Nucleus accumbens (tissue), 56 donors: Measurements from ENCODE around the gene LTA4H.

ENCODE experiments used
- DNase-seq, 56 donors: peaks; one replicate each; lab custom pipeline; 2025; lab: John Stamatoyannopoulos, UW

LTA4H gene

DNA sequence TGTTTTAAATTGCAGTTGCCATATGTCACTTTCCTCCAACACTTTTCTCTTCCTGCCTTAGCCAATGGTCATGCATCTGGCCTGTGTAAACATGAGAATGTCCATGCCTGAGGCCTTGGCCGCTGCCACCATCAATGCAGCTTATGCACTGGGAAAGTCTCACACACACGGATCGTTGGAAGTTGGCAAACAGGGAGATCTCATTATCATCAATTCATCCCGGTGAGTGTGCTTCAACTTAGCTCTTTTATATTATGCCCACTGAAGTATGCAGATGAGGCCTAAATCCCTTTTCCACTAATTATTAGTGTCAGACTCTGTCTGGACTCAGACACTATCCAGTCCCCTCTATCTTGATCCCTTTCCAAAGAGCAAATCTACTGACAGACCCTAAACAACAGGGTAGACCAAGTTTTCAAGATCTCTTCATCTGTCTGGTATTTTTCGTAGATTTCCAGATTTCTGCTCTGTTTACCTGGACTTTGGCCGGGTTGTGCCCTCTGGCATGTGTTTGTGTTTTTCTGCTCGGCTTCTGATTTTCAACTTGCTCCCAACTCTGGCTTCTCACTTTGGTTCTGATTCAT lies 69.0 kb downstream of the LTA4H start:
- DNase-seq: no peak

DNA sequence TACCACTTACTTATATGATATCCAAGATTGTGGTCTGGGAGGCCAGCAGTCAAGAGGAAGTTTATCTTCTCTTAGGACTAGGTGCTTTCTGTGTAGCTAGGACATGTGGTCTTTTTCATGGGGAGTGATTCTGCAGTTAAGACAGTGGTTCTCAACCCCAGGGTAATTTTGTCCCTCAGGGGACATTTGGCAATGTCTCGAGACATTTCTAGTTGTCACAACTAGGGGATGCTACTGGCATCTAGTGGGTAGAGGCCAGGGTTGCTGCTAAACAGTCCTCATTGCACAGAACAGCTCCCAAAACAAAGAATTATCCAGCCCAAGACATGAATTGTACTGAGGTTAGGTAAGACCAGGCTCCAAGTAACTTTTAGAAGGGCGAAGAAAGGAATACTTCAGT lies 72.3 kb downstream of the LTA4H start:
- DNase-seq: no peak

DNA sequence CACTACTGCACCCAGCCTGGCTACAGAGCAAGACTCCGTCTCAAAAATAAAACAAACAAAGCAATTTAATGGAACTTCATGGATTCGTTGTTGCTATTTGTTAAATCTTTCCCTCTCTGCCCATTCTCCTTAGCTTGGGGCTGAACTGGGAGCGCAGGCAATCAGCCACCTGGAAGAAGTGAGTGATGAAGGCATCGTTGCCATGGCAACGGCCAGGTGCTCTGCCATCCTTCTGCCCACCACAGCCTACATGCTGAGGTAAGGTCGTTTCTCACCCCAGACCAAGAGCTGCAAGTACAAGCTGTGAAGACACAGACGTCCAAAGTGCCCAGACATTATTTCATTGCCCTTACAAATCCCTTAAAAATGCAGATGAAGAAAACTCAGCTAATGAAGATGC lies 73.2 kb downstream of the LTA4H start:
- no peak for DNase-seq

DNA sequence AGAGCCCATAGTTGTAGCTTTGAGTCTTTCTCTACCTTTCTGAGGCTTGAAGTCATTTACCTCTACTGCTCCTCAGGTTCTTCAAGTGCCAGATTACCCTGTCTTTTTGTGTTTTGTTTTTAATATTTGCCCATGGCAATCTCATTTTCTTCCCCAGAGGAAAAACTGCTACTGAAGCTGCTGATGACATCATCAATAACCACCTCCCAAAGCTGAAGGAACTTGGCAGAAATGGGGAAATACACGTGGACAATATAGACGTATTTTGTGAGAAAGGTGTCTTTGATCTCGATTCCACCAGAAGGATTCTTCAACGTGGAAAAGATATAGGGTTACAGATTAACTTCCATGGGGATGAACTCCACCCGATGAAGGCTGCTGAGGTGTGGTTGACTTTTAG lies 75.1 kb downstream of the LTA4H start:
- DNase-seq: no peak

DNA sequence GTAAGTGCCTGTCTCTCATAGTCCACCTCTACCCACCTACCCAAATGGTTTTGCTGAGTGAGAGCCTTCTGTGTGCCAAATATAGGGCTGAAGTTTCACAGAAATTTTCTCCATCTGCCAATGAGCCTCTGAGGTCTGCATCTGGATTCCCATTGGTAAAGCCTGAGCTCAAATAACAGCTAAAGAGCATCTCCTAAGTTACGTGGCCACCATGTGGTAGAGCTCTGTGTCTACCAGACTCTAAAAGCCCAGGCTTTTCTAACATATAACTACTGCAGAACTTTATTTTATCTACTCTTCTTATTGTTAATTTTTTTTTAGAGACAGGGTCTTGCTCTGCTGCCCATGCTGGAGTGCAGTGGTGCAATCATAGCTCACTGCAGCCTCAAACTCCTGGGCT lies 76.3 kb downstream of the LTA4H start:
- DNase-seq: no peak

DNA sequence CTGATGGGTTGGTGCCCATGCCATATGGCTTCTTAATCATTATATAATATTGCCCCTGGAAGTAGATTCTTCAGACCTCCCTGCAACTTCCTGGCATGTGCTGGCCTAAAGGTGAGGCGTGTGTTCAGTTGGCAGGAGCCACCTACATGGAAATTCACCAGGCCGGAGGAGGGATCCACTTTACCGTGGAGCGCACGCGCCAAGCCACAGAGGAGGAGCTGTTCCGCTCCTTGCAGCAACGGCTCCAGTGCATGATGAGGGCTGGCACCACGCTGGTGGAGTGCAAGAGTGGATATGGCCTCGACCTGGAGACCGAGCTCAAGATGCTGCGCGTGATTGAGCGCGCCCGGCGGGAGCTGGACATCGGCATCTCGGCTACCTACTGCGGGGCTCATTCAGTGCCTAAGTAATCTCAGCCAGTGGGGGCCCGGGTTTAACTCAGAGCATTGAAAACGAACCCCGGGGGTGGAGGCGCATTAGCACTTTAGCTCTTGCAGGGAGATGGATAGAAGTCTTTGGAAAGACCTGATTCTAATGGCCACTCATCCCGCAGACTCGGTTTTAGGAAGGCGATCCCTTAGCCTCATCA lies 78.7 kb downstream of the LTA4H start:
- DNase-seq: peak in 11 of 56 donors; percentile 2 to 18 (median 9)

DNA sequence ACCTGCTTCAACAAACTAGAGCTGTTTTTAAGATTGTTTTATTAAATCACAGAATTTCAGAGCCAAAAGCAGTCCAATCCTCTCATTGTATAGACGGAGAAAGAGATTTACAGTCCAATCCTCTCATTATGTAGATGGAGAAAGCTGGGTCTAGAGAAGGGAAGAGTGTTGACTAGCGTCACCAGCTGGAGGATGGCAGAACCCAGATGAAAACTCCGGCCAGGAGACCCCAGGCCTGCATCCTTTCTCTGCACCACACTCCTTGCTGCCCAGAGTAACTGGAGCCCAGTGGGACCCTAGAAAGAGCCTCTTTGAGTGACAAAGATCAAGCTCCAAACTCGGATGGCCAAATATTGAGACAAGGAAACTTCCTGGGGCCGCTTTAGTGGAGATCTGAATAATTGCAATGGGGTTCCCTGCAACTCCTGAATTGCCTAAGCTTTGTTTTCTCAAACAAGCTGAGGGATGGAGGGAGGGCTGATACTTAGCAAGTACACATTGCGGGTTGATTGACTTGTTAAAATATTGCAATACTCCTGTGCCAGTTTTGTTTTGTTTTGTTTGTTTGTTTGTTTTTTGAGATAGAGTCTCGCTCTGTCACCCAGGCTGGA lies 79.7 kb downstream of the LTA4H start:
- DNase-seq: no peak

DNA sequence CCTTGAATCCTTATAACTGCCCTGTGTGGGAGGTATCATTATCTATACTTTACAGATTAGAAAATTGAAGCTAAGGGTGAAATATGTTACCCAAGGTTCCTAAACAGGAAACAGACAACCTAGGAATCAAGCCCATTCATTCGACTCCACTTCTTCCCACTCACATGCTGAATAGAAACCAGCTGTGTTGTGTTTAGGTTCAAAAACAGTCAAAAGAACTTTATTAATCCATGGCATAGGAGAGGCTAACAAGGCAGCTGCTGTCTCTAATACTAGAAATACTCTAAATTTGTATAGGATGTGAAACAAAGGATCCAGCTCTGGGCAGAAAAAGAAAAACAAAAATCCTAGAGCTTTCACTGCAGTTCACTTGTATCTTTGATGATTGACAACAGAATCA lies 82.4 kb downstream of the LTA4H start:
- no peak for DNase-seq

DNA sequence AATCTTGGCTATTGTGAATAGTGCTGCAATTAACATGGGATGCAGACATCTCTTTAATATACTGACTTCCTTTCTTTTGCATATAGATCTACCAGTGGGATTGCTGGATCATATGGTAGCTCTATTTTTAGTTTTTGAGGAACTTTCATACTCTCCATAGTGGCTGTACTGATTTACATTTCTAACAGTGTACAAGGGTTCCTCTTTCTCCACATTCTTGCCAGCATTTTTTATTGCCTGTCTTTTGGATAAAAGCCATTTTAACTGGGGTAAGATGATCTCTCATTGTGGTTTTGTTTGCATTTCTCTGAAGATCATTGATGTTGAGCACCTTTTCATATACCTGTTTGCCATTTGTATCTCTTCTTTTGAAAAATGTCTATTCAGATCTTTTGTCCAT lies 83.9 kb downstream of the LTA4H start:
- DNase-seq: no peak
